ENCODE data around the gene IFITM5. TPM values are rescaled to one million over a fixed set of nuclear protein-coding genes. Genes with fewer than 3 reads are reported as not detected.

IFITM5 gene
- total and polyA plus RNA-seq, 2 of the 8 experiments (the other 6 are each of a cell fraction or from before 2014, with no cell fraction given) = not detected

- no peak for TF ChIP-seq SIN3A (conservative IDR thresholded peaks at IDR 0.05 in 1 of 2, IDR thresholded peaks at IDR 0.05 in 1 of 2; ENCODE audit: low read depth in 1 of 2, low read length in 2 of 2)
- no peak for TF ChIP-seq CTBP2 (IDR thresholded peaks at IDR 0.05; ENCODE audit: borderline replicate concordance, insufficient read depth, insufficient read length, low read length)
- no peak for TF ChIP-seq HDAC2 (IDR thresholded peaks at IDR 0.05; ENCODE audit: borderline replicate concordance in 1 of 2, low read depth in 2 of 2, low read length in 2 of 2)
Observed at GRCh38 chr11:250740-251299, 48.5 kb downstream of the IFITM5 start (continued).
